Measurements from ENCODE around the gene NSD2.

GRCh38 chr4:1937550-1937949, 66.4 kb downstream of the NSD2 start:
- TF ChIP-seq CTCF (conservative IDR thresholded peaks at IDR 0.05; ENCODE audit: low read depth, low read length) (no peak), EZH2phosphoT487 (IDR thresholded peaks at IDR 0.05; ENCODE audit: borderline replicate concordance, low read length) (no peak)
